ENCODE results near the gene DCAF7.

DNA sequence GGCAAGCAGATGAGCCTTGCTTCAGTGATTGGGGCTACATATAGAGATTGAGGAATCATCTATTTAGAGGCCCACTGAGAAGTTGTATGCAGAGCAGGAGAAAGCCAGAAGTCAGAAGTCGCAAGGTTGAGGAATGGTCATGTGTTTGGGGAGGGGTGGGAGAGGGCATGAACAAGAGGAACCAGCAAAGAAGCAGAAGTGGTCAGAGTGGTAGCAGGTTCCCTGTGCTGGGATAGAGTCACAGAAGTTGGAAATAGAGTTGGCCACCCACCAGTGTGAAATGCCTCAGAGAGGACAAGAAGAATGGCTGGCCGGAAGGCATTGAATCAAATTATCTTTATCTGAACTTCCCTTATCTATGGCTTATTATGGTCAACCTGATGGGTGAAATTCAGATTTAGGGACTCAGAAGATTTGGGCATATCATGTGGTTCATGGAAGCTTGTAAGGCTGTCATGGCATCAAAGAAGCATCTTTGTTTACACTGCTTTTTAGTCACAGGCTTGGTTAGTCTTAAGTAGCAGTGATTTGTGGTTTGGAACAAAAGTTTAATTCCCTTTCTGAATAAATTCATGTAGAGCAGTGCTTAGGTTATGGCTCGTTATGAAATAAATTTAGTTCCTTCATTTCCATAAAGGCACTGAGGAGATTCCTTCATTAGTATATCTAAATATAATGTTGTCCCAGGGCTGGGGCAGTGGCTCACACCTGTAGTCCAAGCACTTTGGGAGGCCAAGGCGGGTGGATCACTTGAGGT, 91.6 kb downstream of the DCAF7 start:
- TF ChIP-seq CTCF (IDR thresholded peaks at IDR 0.05): no peak
- TF ChIP-seq POLR2A (IDR thresholded peaks at IDR 0.05): no peak

All from heart left ventricle (tissue), 13 donors.